ENCODE measurements around the gene RASAL2. TPM values are rescaled to one million over a fixed set of nuclear protein-coding genes. Genes with fewer than 3 reads are reported as not detected.

RASAL2 gene
- total RNA-seq, 5 donors from 2014 or later (not counting 1 experiment from before 2014, with no cell fraction given): 0.05 to 0.19 (median 0.11) TPM; not detected in 1

- no CpG with 5 or more reads among the region's 2 CpGs for WGBS (ENCODE audit: insufficient coverage)
- no peak for ATAC-seq (replicated peaks in 1 of 4)
Observed at GRCh38 chr1:178071811-178072210, 22.1 kb upstream of the RASAL2 start.

GRCh38 chr1:178072326-178072725 is 21.6 kb upstream of the RASAL2 start:
- H3K4me1 Mint-ChIP-seq: no peaks in the 10 kb centered on the region
- no peak overlapping the region for H3K4me3 ChIP-seq (ENCODE audit: control insufficient read depth in 1 of 2, extremely low read depth in 1 of 2, low read length in 1 of 2)
- ATAC-seq (replicated peaks in 1 of 4): no peak
- no peaks in the 10 kb centered on the region for H3K27me3 ChIP-seq (replicated peaks in 1 of 2; ENCODE audit: control insufficient read depth in 2 of 2, extremely low read depth in 1 of 2, insufficient read depth in 2 of 2, low read length in 1 of 2)
- H3K36me3 ChIP-seq (ENCODE audit: control insufficient read depth in 2 of 2, extremely low read depth in 1 of 2, insufficient read depth in 1 of 2, low read length in 1 of 2): no peaks in the 10 kb centered on the region
- no peak for DNase-seq
- H3K27me3 Mint-ChIP-seq: no peaks in the 10 kb centered on the region
- ChIA-PET POLR2A (no interaction called here), CTCF (no interaction called here)
- peaks cover 6 to 14% (median 12%) of the 10 kb centered on the region in 3 donors for H3K9me3 Mint-ChIP-seq
- H3K4me1 ChIP-seq (ENCODE audit: control insufficient read depth in 1 of 2, extremely low read depth in 1 of 2, insufficient read depth in 2 of 2, low read length in 2 of 2): no peaks in the 10 kb centered on the region
- H3K9me3 ChIP-seq: no peaks in the 10 kb centered on the region
- H3K4me3 Mint-ChIP-seq: no peak overlapping the region
- no peak overlapping the region for H3K27ac Mint-ChIP-seq
- no peak overlapping the region for H3K27ac ChIP-seq (ENCODE audit: low read length)
- no peaks in the 10 kb centered on the region for H3K36me3 Mint-ChIP-seq

More at GRCh38 chr1:178071811-178072210, 22.1 kb upstream of the RASAL2 start:
- H3K36me3 ChIP-seq (ENCODE audit: control insufficient read depth in 2 of 2, extremely low read depth in 1 of 2, insufficient read depth in 1 of 2, low read length in 1 of 2): no peaks in the 10 kb centered on the region
- Mint-ChIP-seq H3K36me3 (no peaks in the 10 kb centered on the region), H3K4me3 (no peak overlapping the region), H3K9me3 (peaks cover 6 to 17% (median 10%) of the 10 kb centered on the region in 3 donors), H3K27me3 (no peaks in the 10 kb centered on the region), H3K4me1 (no peaks in the 10 kb centered on the region), H3K27ac (no peak overlapping the region)
- H3K4me3 ChIP-seq (ENCODE audit: control insufficient read depth in 1 of 2, extremely low read depth in 1 of 2, low read length in 1 of 2): no peak overlapping the region
- H3K9me3 ChIP-seq: no peaks in the 10 kb centered on the region
- no peaks in the 10 kb centered on the region for H3K27me3 ChIP-seq (replicated peaks in 1 of 2; ENCODE audit: control insufficient read depth in 2 of 2, extremely low read depth in 1 of 2, insufficient read depth in 2 of 2, low read length in 1 of 2)
- CTCF ChIA-PET: no interaction called here
- H3K27ac ChIP-seq (ENCODE audit: low read length): no peak overlapping the region
- H3K4me1 ChIP-seq (ENCODE audit: control insufficient read depth in 1 of 2, extremely low read depth in 1 of 2, insufficient read depth in 2 of 2, low read length in 2 of 2): no peaks in the 10 kb centered on the region
- no peak for DNase-seq
- POLR2A ChIA-PET: no interaction called here

- Mint-ChIP-seq H3K9me3 (peaks cover 6 to 14% (median 11%) of the 10 kb centered on the region in 3 donors), H3K36me3 (no peaks in the 10 kb centered on the region), H3K27me3 (no peaks in the 10 kb centered on the region), H3K27ac (no peak overlapping the region), H3K4me3 (no peak overlapping the region), H3K4me1 (no peaks in the 10 kb centered on the region)
- H3K27me3 ChIP-seq (replicated peaks in 1 of 2; ENCODE audit: control insufficient read depth in 2 of 2, extremely low read depth in 1 of 2, insufficient read depth in 2 of 2, low read length in 1 of 2): no peaks in the 10 kb centered on the region
- H3K9me3 ChIP-seq: no peaks in the 10 kb centered on the region
- DNase-seq (no peak), ATAC-seq (replicated peaks in 1 of 4) (no peak)
- no peak overlapping the region for H3K27ac ChIP-seq (ENCODE audit: low read length)
- H3K36me3 ChIP-seq (ENCODE audit: control insufficient read depth in 2 of 2, extremely low read depth in 1 of 2, insufficient read depth in 1 of 2, low read length in 1 of 2): no peaks in the 10 kb centered on the region
- H3K4me1 ChIP-seq (ENCODE audit: control insufficient read depth in 1 of 2, extremely low read depth in 1 of 2, insufficient read depth in 2 of 2, low read length in 2 of 2): no peaks in the 10 kb centered on the region
- no peak overlapping the region for H3K4me3 ChIP-seq (ENCODE audit: control insufficient read depth in 1 of 2, extremely low read depth in 1 of 2, low read length in 1 of 2)
- CTCF ChIA-PET: no interaction called here
- POLR2A ChIA-PET: no interaction called here
Observed at GRCh38 chr1:178075333-178075732, 18.6 kb upstream of the RASAL2 start.

- H3K27ac Mint-ChIP-seq: no peak overlapping the region
- POLR2A ChIA-PET: no interaction called here
- CTCF ChIA-PET: no interaction called here
- H3K27me3 Mint-ChIP-seq: no peaks in the 10 kb centered on the region
- ATAC-seq (replicated peaks in 1 of 4) (no peak), DNase-seq (no peak)
- Histone ChIP-seq H3K36me3 (ENCODE audit: control insufficient read depth in 2 of 2, extremely low read depth in 1 of 2, insufficient read depth in 1 of 2, low read length in 1 of 2) (no peaks in the 10 kb centered on the region), H3K4me1 (ENCODE audit: control insufficient read depth in 1 of 2, extremely low read depth in 1 of 2, insufficient read depth in 2 of 2, low read length in 2 of 2) (no peaks in the 10 kb centered on the region), H3K9me3 (no peaks in the 10 kb centered on the region), H3K27ac (ENCODE audit: low read length) (no peak overlapping the region), H3K27me3 (replicated peaks in 1 of 2; ENCODE audit: control insufficient read depth in 2 of 2, extremely low read depth in 1 of 2, insufficient read depth in 2 of 2, low read length in 1 of 2) (no peaks in the 10 kb centered on the region), H3K4me3 (ENCODE audit: control insufficient read depth in 1 of 2, extremely low read depth in 1 of 2, low read length in 1 of 2) (no peak overlapping the region)
- H3K36me3 Mint-ChIP-seq: no peaks in the 10 kb centered on the region
- H3K4me3 Mint-ChIP-seq: no peak overlapping the region
- no CpG with 5 or more reads among the region's 2 CpGs for WGBS (ENCODE audit: insufficient coverage)
- H3K4me1 Mint-ChIP-seq: no peaks in the 10 kb centered on the region
- peaks cover 6 to 14% (median 11%) of the 10 kb centered on the region in 3 donors for H3K9me3 Mint-ChIP-seq
Observed at GRCh38 chr1:178076607-178077006, 17.3 kb upstream of the RASAL2 start.

- Histone ChIP-seq H3K4me1 (ENCODE audit: control insufficient read depth in 1 of 2, extremely low read depth in 1 of 2, insufficient read depth in 2 of 2, low read length in 2 of 2) (no peaks in the 10 kb centered on the region), H3K9me3 (no peaks in the 10 kb centered on the region), H3K4me3 (ENCODE audit: control insufficient read depth in 1 of 2, extremely low read depth in 1 of 2, low read length in 1 of 2) (no peak overlapping the region), H3K36me3 (ENCODE audit: control insufficient read depth in 2 of 2, extremely low read depth in 1 of 2, insufficient read depth in 1 of 2, low read length in 1 of 2) (no peaks in the 10 kb centered on the region), H3K27me3 (replicated peaks in 1 of 2; ENCODE audit: control insufficient read depth in 2 of 2, extremely low read depth in 1 of 2, insufficient read depth in 2 of 2, low read length in 1 of 2) (no peaks in the 10 kb centered on the region), H3K27ac (ENCODE audit: low read length) (no peak overlapping the region)
- DNase-seq (no peak), ATAC-seq (replicated peaks in 1 of 4) (no peak)
- ChIA-PET CTCF (no interaction called here), POLR2A (no interaction called here)
- no peak overlapping the region for H3K27ac Mint-ChIP-seq
- peaks cover 2 to 19% (median 12%) of the 10 kb centered on the region in 3 donors for H3K9me3 Mint-ChIP-seq
- H3K36me3 Mint-ChIP-seq: no peaks in the 10 kb centered on the region
- H3K4me1 Mint-ChIP-seq: no peaks in the 10 kb centered on the region
- no peak overlapping the region for H3K4me3 Mint-ChIP-seq
- H3K27me3 Mint-ChIP-seq: no peaks in the 10 kb centered on the region
Observed at GRCh38 chr1:178077917-178078316, 16.0 kb upstream of the RASAL2 start.

- DNase-seq (no peak), ATAC-seq (replicated peaks in 1 of 4) (no peak)
- ChIA-PET POLR2A (no interaction called here), CTCF (no interaction called here)
- Mint-ChIP-seq H3K36me3 (no peaks in the 10 kb centered on the region), H3K4me1 (no peaks in the 10 kb centered on the region), H3K27ac (no peak overlapping the region), H3K27me3 (peaks cover 16 to 26% of the 10 kb centered on the region in 2 donors), H3K4me3 (no peak overlapping the region), H3K9me3 (peaks cover 8 to 26% (median 18%) of the 10 kb centered on the region in 3 donors)
- 82% methylated on average over 3 of the region's 3 CpGs for WGBS (ENCODE audit: insufficient coverage)
- Histone ChIP-seq H3K27ac (ENCODE audit: low read length) (no peak overlapping the region), H3K27me3 (replicated peaks in 1 of 2; ENCODE audit: control insufficient read depth in 2 of 2, extremely low read depth in 1 of 2, insufficient read depth in 2 of 2, low read length in 1 of 2) (no peaks in the 10 kb centered on the region), H3K9me3 (no peaks in the 10 kb centered on the region), H3K4me3 (ENCODE audit: control insufficient read depth in 1 of 2, extremely low read depth in 1 of 2, low read length in 1 of 2) (no peak overlapping the region), H3K36me3 (ENCODE audit: control insufficient read depth in 2 of 2, extremely low read depth in 1 of 2, insufficient read depth in 1 of 2, low read length in 1 of 2) (no peaks in the 10 kb centered on the region), H3K4me1 (ENCODE audit: control insufficient read depth in 1 of 2, extremely low read depth in 1 of 2, insufficient read depth in 2 of 2, low read length in 2 of 2) (no peaks in the 10 kb centered on the region)
Observed at GRCh38 chr1:178086294-178086693, 7.6 kb upstream of the RASAL2 start.

GRCh38 chr1:178086766-178087165 is 7.1 kb upstream of the RASAL2 start:
- CTCF ChIA-PET: no interaction called here
- H3K36me3 ChIP-seq (ENCODE audit: control insufficient read depth in 2 of 2, extremely low read depth in 1 of 2, insufficient read depth in 1 of 2, low read length in 1 of 2): no peaks in the 10 kb centered on the region
- no peaks in the 10 kb centered on the region for H3K36me3 Mint-ChIP-seq
- no peak overlapping the region for H3K4me3 ChIP-seq (ENCODE audit: control insufficient read depth in 1 of 2, extremely low read depth in 1 of 2, low read length in 1 of 2)
- no peaks in the 10 kb centered on the region for H3K9me3 ChIP-seq
- DNase-seq: no peak
- POLR2A ChIA-PET: no interaction called here
- no peaks in the 10 kb centered on the region for H3K27me3 ChIP-seq (replicated peaks in 1 of 2; ENCODE audit: control insufficient read depth in 2 of 2, extremely low read depth in 1 of 2, insufficient read depth in 2 of 2, low read length in 1 of 2)
- no peak for ATAC-seq (replicated peaks in 1 of 4)
- H3K4me1 Mint-ChIP-seq: no peaks in the 10 kb centered on the region
- H3K4me3 Mint-ChIP-seq: no peak overlapping the region
- H3K9me3 Mint-ChIP-seq: peaks cover 8 to 26% (median 22%) of the 10 kb centered on the region in 3 donors
- H3K27me3 Mint-ChIP-seq: peaks cover 21 to 30% of the 10 kb centered on the region in 2 donors
- H3K27ac ChIP-seq (ENCODE audit: low read length): no peak overlapping the region
- H3K4me1 ChIP-seq (ENCODE audit: control insufficient read depth in 1 of 2, extremely low read depth in 1 of 2, insufficient read depth in 2 of 2, low read length in 2 of 2): no peaks in the 10 kb centered on the region
- H3K27ac Mint-ChIP-seq: no peak overlapping the region
- 8% methylated on average over 3 of the region's 4 CpGs for WGBS (ENCODE audit: insufficient coverage)

Data from T-cell (primary cell).